Parathyroid adenoma (tissue), 2 donors: ENCODE results near the gene VAPB.
A peak's percentile ranks its signal among the peaks of the same experiment; 100 is the strongest.
"Not testable (repeated sequence)": the region's sequence is repeated elsewhere in the genome, so short reads cannot be mapped to it uniquely, and the experiment has no call there.

ENCODE experiments used
- H2AFZ ChIP-seq: fragments of 300-600 bp; sonication (generic); one replicate; pipeline ENCODE4 v1.7.0; 2017; ENCODE audit warnings: antibody characterized with exemption, mild to moderate bottlenecking
- H3K27ac ChIP-seq: fragments of 300-600 bp; sonication (generic); one replicate; pipeline ENCODE4 v1.7.0; 2017
- H3K27me3 ChIP-seq: fragments of 300-600 bp; sonication (generic); one replicate; pipeline ENCODE4 v1.7.0; 2017; ENCODE audit warnings: low read length; ENCODE audit not compliant: control insufficient read depth, insufficient read depth
- H3K36me3 ChIP-seq: fragments of 300-600 bp; sonication (generic); one replicate; pipeline ENCODE4 v1.7.0; 2017; ENCODE audit warnings: low read length; ENCODE audit not compliant: control insufficient read depth, insufficient read depth
- H3K4me1 ChIP-seq: fragments of 300-600 bp; sonication (generic); one replicate; pipeline ENCODE4 v1.7.0; 2017; ENCODE audit warnings: control low read depth
- H3K4me2 ChIP-seq: fragments of 300-600 bp; sonication (generic); one replicate; pipeline ENCODE4 v1.7.0; 2017; ENCODE audit warnings: low read length
- H3K4me3 ChIP-seq: fragments of 300-600 bp; sonication (generic); one replicate; pipeline ENCODE4 v1.7.0; 2017; ENCODE audit warnings: low read depth, low read length
- H3K79me2 ChIP-seq: fragments of 300-600 bp; sonication (generic); one replicate; pipeline ENCODE4 v1.7.0; 2017; ENCODE audit warnings: control low read depth
- H3K9ac ChIP-seq: fragments of 300-600 bp; sonication (generic); one replicate; pipeline ENCODE4 v1.7.0; 2017; ENCODE audit warnings: mild to moderate bottlenecking
- H3K9me3 ChIP-seq: fragments of 300-600 bp; sonication (generic); one replicate; pipeline ENCODE4 v1.7.0; 2017; ENCODE audit warnings: low read length; ENCODE audit not compliant: control insufficient read depth
- TF ChIP-seq, protein P1 (sequence below): fragments of 300-600 bp; sonication (generic); IDR thresholded peaks from one replicate; pipeline ENCODE4 v1.7.0; 2017; ENCODE audit warnings: antibody characterized with exemption, mild to moderate bottlenecking
- donor health status: primary hyperparathyroidism.

VAPB gene

GRCh38 chr20:58372806-58373205 lies 16.2 kb upstream of the VAPB start:
- no peak overlapping the region for H3K4me3 ChIP-seq
- no peaks in the 10 kb centered on the region for H3K36me3 ChIP-seq
- H2AFZ ChIP-seq = no peak overlapping the region
- no peaks in the 10 kb centered on the region for H3K27me3 ChIP-seq
- no peak overlapping the region for H3K9ac ChIP-seq
- TF ChIP-seq, protein P1, sequence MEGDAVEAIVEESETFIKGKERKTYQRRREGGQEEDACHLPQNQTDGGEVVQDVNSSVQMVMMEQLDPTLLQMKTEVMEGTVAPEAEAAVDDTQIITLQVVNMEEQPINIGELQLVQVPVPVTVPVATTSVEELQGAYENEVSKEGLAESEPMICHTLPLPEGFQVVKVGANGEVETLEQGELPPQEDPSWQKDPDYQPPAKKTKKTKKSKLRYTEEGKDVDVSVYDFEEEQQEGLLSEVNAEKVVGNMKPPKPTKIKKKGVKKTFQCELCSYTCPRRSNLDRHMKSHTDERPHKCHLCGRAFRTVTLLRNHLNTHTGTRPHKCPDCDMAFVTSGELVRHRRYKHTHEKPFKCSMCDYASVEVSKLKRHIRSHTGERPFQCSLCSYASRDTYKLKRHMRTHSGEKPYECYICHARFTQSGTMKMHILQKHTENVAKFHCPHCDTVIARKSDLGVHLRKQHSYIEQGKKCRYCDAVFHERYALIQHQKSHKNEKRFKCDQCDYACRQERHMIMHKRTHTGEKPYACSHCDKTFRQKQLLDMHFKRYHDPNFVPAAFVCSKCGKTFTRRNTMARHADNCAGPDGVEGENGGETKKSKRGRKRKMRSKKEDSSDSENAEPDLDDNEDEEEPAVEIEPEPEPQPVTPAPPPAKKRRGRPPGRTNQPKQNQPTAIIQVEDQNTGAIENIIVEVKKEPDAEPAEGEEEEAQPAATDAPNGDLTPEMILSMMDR = no peak
- no peaks in the 10 kb centered on the region for H3K4me1 ChIP-seq
- H3K4me2 ChIP-seq = no peak overlapping the region
- H3K27ac ChIP-seq = no peak overlapping the region
- no peaks in the 10 kb centered on the region for H3K9me3 ChIP-seq
- no peaks in the 10 kb centered on the region for H3K79me2 ChIP-seq

DNA sequence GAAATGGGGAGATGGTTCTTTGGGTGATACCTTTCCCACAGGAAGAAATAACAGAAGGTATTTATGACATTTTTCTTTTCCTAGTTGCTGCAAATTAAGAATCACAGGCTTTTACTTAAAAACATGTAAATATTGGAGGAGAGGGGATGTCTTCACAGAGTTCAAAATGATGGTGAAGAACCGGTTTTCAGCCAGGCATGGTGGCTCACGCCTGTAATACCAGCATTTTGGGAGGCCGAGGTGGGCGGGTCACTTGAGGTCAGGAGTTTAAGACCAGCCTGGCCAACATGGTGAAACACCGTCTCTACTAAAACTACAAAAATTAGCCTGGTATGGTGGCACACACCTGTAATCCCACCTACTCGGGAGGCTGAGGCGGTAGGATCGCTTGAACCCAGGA lies 15.7 kb upstream of the VAPB start:
- not testable (repeated sequence) for H3K4me3 ChIP-seq, H3K27ac ChIP-seq, H3K4me1 ChIP-seq, H3K79me2 ChIP-seq, H3K4me2 ChIP-seq, H2AFZ ChIP-seq, H3K36me3 ChIP-seq, H3K9me3 ChIP-seq, H3K27me3 ChIP-seq, H3K9ac ChIP-seq

GRCh38 chr20:58374027-58374850 lies 14.8 kb upstream of the VAPB start:
- H3K4me3 ChIP-seq = no peak overlapping the region
- no peak overlapping the region for H2AFZ ChIP-seq
- no peak overlapping the region for H3K27ac ChIP-seq
- H3K79me2 ChIP-seq = no peaks in the 10 kb centered on the region
- no peaks in the 10 kb centered on the region for H3K4me1 ChIP-seq
- H3K27me3 ChIP-seq = no peaks in the 10 kb centered on the region
- no peaks in the 10 kb centered on the region for H3K36me3 ChIP-seq
- TF ChIP-seq, protein P1 = no peak
- H3K9me3 ChIP-seq = no peaks in the 10 kb centered on the region
- H3K9ac ChIP-seq = no peak overlapping the region
- no peak overlapping the region for H3K4me2 ChIP-seq

DNA sequence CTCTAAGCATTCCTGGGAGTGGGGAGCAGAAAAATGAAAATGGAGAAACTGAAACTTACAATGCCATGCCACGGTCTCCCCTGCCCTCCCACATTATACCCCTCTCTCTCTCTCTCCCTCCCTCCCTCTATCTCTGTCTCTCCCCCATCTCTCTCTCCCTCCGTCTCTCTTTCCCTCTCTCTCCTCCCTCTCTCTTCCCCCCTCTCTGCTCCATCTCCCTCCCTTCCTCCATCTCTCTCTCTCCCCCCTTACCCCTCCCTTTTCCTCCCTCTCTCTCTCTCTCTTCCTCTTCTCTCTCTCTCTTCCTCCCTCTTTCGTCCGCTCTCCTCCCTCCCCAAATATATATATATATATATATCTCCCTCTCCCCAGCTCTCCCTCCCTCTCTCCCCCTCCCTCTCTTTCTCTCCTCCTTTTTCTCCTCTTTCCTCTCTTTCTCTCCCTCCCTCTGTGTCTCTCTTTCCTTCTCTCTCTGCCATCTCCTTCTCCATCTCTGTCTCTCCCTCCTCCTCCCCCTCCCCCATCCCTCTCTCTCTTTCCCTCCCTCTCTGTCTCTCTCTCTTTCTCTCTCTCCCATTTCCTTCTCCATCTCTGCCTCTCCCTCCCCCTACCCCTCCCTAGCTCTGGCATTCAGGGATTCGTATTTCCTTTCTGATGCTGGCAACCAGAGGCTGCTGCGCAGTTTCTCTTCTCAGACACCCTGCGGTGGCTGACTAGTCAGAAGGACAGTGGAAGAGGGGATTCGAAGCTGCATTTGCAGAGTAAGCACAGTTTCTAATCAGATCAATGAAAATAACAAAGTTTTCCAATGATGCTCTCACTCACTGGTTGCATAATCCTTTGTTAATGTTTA lies 13.9 kb upstream of the VAPB start:
- H3K79me2 ChIP-seq = no peaks in the 10 kb centered on the region
- no peaks in the 10 kb centered on the region for H3K9me3 ChIP-seq
- no peaks in the 10 kb centered on the region for H3K27me3 ChIP-seq
- no peak overlapping the region for H3K4me2 ChIP-seq
- no peak overlapping the region for H3K27ac ChIP-seq
- no peaks in the 10 kb centered on the region for H3K4me1 ChIP-seq
- H3K36me3 ChIP-seq = no peaks in the 10 kb centered on the region
- no peak overlapping the region for H3K9ac ChIP-seq
- peak overlapping the region; percentile 50 for H2AFZ ChIP-seq
- TF ChIP-seq, protein P1 = no peak
- no peak overlapping the region for H3K4me3 ChIP-seq

GRCh38 chr20:58375759-58376352 lies 13.2 kb upstream of the VAPB start:
- Histone ChIP-seq H3K4me1 (no peaks in the 10 kb centered on the region), H3K27ac (no peak overlapping the region), H3K9ac (no peak overlapping the region), H3K9me3 (no peaks in the 10 kb centered on the region), H2AFZ (peak overlapping the region; percentile 50), H3K79me2 (no peaks in the 10 kb centered on the region), H3K36me3 (no peaks in the 10 kb centered on the region), H3K27me3 (no peaks in the 10 kb centered on the region), H3K4me2 (no peak overlapping the region), H3K4me3 (no peak overlapping the region)
- TF ChIP-seq, protein P1 = no peak
